Fibroblast of mammary gland (primary cell): Measurements from ENCODE around the gene PLEKHA6.
A peak's percentile ranks its signal among the peaks of the same experiment; 100 is the strongest.

ENCODE experiments used
- DNase-seq: peaks from one replicate; pipeline ENCODE4 v3.0.0-alpha.2; 2010; ENCODE audit warnings: low read depth
- H3K4me3 ChIP-seq: 2 replicates; pipeline ENCODE4 v1.5.1; 2011; ENCODE audit warnings: low read depth, mild to moderate bottlenecking, low read length, moderate library complexity; ENCODE audit not compliant: control insufficient read depth
- CTCF ChIP-seq: conservative IDR thresholded peaks from 2 replicates; pipeline ENCODE4 v1.5.1; 2011; ENCODE audit warnings: low read depth, low read length, inconsistent platforms; ENCODE audit not compliant: control insufficient read depth, insufficient read depth

The PLEKHA6 gene

GRCh38 chr1:204217648-204218000 lies 142.1 kb downstream of the PLEKHA6 start:
- DNase-seq = no peak
- no peak for TF ChIP-seq CTCF
- no peak overlapping the region for H3K4me3 ChIP-seq

GRCh38 chr1:204216880-204217647 lies 142.7 kb downstream of the PLEKHA6 start:
- no peak overlapping the region for H3K4me3 ChIP-seq
- DNase-seq = no peak
- no peak for TF ChIP-seq CTCF

- no peak for DNase-seq
- H3K4me3 ChIP-seq = no peak overlapping the region
- no peak for TF ChIP-seq CTCF
Measured at GRCh38 chr1:204216236-204216635, 143.5 kb downstream of the PLEKHA6 start.

GRCh38 chr1:204213668-204214662 lies 145.8 kb downstream of the PLEKHA6 start, which contains the start of gene GOLT1A:
TSS of gene GOLT1A (minus strand) at chr1:204213988. CDS start at chr1:204213906, 82 bp downstream.
- peak; percentile 84 for DNase-seq
- H3K4me3 ChIP-seq = no peak within 1 kb of the TSS
- peak; percentile 92 for TF ChIP-seq CTCF

- H3K4me3 ChIP-seq = no peak overlapping the region
- no peak for TF ChIP-seq CTCF
- DNase-seq = no peak
Measured at GRCh38 chr1:204212715-204213114, 147.0 kb downstream of the PLEKHA6 start.

- DNase-seq = no peak
- TF ChIP-seq CTCF = no peak
- no peak overlapping the region for H3K4me3 ChIP-seq
Measured at GRCh38 chr1:204211046-204211445, 148.7 kb downstream of the PLEKHA6 start.
